ENCODE data around the gene ESD.

GRCh38 chr13:46759846-46760245 is 37.1 kb downstream of the ESD start:
- no peak for TF ChIP-seq CTCF (IDR thresholded peaks at IDR 0.05)
- TF ChIP-seq POLR2A (IDR thresholded peaks at IDR 0.05): no peak
- TF ChIP-seq POLR2AphosphoS5 (IDR thresholded peaks at IDR 0.05; ENCODE audit: insufficient read depth in 1 of 2, low read depth in 1 of 2): no peak
